SJSA1 (cell line): ENCODE results near the gene FAR2. TPM values are rescaled to one million over a fixed set of nuclear protein-coding genes. Genes with fewer than 3 reads are reported as not detected.

ENCODE experiments used
- DNase-seq, 2 experiments: peaks; one replicate each; pipeline ENCODE4 v3.0.0-alpha.2; 2015 to 2020; ENCODE audit warnings: low spot score in 2 of 2, low read depth in 1 of 2
- H3K27ac ChIP-seq: fragments of 250-450 bp; sonication (Bioruptor Pico); 2 replicates; pipeline ENCODE4 v1.5.1; 2020; ENCODE audit warnings: mild to moderate bottlenecking, moderate library complexity
- H3K27me3 ChIP-seq: fragments of 250-450 bp; sonication (Bioruptor Pico); replicated peaks from 2 replicates; pipeline ENCODE4 v1.5.1; 2020; ENCODE audit warnings: mild to moderate bottlenecking, moderate library complexity
- H3K36me3 ChIP-seq: fragments of 250-450 bp; sonication (Bioruptor Pico); 2 replicates; pipeline ENCODE4 v1.5.1; 2020; ENCODE audit warnings: mild to moderate bottlenecking
- H3K4me1 ChIP-seq: fragments of 250-450 bp; sonication (Bioruptor Pico); replicated peaks from 2 replicates; pipeline ENCODE4 v1.6.1; 2021; ENCODE audit warnings: mild to moderate bottlenecking
- H3K4me3 ChIP-seq: fragments of 250-450 bp; sonication (Bioruptor Pico); 2 replicates; pipeline ENCODE4 v1.5.1; 2020; ENCODE audit warnings: mild to moderate bottlenecking
- H3K9me3 ChIP-seq: fragments of 250-450 bp; sonication (Bioruptor Pico); replicated peaks from 2 replicates; pipeline ENCODE4 v1.5.1; 2020; ENCODE audit warnings: mild to moderate bottlenecking
- total RNA-seq: library from RNA; depleted of rRNA; stranded (reverse); fragments of >200 nt; shearing (Covaris generic); gene quantifications from 2 replicates; pipeline ENCODE4 v1.2.3, GENCODE V29; 2014

Gene FAR2
- total RNA-seq, 1 experiment from 2014 or later: 1.7 TPM

DNA sequence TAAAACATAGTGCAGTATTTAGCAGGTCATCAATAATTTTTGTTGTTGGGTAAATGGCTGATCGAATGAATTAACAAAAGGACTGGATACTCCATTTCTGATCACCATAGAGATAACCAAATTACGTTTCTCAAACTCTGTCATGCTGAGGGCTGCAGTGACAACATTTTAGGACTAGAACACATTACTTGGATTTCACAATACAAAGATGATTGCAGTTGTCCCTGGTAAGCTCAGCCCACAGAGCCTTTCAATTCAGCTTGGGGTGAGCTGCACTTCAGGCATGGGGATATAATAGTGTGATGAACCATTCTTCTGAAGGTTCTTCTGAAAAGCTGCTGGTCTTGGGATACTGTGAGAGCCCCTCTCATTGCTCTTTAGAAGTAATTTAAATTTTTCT, 74.3 kb downstream of the FAR2 start:
- Histone ChIP-seq H3K9me3 (no peaks in the 10 kb centered on the region), H3K27me3 (0 out of 2 replicates have a peak, but pooled peaks cover 3% of the 10 kb centered on the region), H3K36me3 (no peaks in the 10 kb centered on the region), H3K4me3 (no peak overlapping the region), H3K27ac (no peak overlapping the region), H3K4me1 (no peaks in the 10 kb centered on the region)
- no peak for DNase-seq

DNA sequence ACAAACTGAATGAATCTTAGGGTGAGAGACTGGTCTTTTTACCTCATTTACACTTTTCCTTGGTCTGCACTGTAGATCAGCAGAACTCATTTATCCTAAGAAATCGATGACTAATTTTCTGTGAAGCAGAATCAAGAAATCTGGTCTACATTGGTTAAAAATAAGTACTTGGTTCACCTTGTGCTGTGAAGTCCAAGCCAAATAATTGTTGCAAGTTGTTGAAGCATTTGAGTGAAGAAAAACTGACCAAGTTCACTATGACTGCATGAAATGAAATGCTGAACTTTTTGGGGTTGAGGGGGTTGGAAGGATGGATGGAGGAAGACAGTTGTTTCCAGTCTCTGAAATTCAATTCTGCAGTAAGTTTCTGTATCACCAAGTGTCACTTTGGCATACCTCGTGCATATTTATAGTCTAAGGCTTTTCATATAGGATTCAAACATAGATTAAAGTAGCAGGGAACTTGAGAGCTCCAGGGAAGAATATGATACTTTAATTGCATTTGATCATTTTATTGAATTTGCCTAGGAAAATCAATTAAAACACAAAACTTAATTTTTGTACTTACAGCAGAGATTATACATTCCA, 75.0 kb downstream of the FAR2 start:
- Histone ChIP-seq H3K27ac (no peak overlapping the region), H3K36me3 (no peaks in the 10 kb centered on the region), H3K4me1 (no peaks in the 10 kb centered on the region), H3K27me3 (0 out of 2 replicates have a peak, but pooled peaks cover 3% of the 10 kb centered on the region), H3K4me3 (no peak overlapping the region), H3K9me3 (no peaks in the 10 kb centered on the region)
- no peak for DNase-seq

GRCh38 chr12:29224572-29224971, 75.5 kb downstream of the FAR2 start:
- no peaks in the 10 kb centered on the region for H3K9me3 ChIP-seq
- 0 out of 2 replicates have a peak, but pooled peaks cover 3% of the 10 kb centered on the region for H3K27me3 ChIP-seq
- H3K4me3 ChIP-seq: no peak overlapping the region
- no peak for DNase-seq
- no peak overlapping the region for H3K27ac ChIP-seq
- no peaks in the 10 kb centered on the region for H3K36me3 ChIP-seq
- H3K4me1 ChIP-seq: no peaks in the 10 kb centered on the region

- Histone ChIP-seq H3K27ac (no peak overlapping the region), H3K36me3 (no peaks in the 10 kb centered on the region), H3K4me3 (no peak overlapping the region), H3K27me3 (0 out of 2 replicates have a peak, but pooled peaks cover 3% of the 10 kb centered on the region), H3K9me3 (no peaks in the 10 kb centered on the region), H3K4me1 (no peaks in the 10 kb centered on the region)
- no peak for DNase-seq
These were observed 76.8 kb downstream of the FAR2 start for GRCh38 chr12:29225834-29226233.

- H3K9me3 ChIP-seq: no peaks in the 10 kb centered on the region
- H3K4me3 ChIP-seq: no peak overlapping the region
- H3K4me1 ChIP-seq: no peaks in the 10 kb centered on the region
- no peaks in the 10 kb centered on the region for H3K36me3 ChIP-seq
- no peak for DNase-seq
- no peak overlapping the region for H3K27ac ChIP-seq
- H3K27me3 ChIP-seq: 0 out of 2 replicates have a peak, but pooled peaks cover 3% of the 10 kb centered on the region
These were observed 77.5 kb downstream of the FAR2 start for GRCh38 chr12:29226616-29227015.

GRCh38 chr12:29228474-29229157, 79.5 kb downstream of the FAR2 start:
- H3K36me3 ChIP-seq: no peaks in the 10 kb centered on the region
- H3K4me1 ChIP-seq: no peaks in the 10 kb centered on the region
- H3K4me3 ChIP-seq: no peak overlapping the region
- H3K27me3 ChIP-seq: 0 out of 2 replicates have a peak, but pooled peaks cover 3% of the 10 kb centered on the region
- no peak for DNase-seq
- H3K27ac ChIP-seq: no peak overlapping the region
- H3K9me3 ChIP-seq: no peaks in the 10 kb centered on the region

GRCh38 chr12:29229158-29229505, 80.1 kb downstream of the FAR2 start:
- H3K4me3 ChIP-seq: no peak overlapping the region
- no peaks in the 10 kb centered on the region for H3K9me3 ChIP-seq
- DNase-seq: no peak
- H3K4me1 ChIP-seq: no peaks in the 10 kb centered on the region
- no peaks in the 10 kb centered on the region for H3K27me3 ChIP-seq
- no peak overlapping the region for H3K27ac ChIP-seq
- H3K36me3 ChIP-seq: no peaks in the 10 kb centered on the region

GRCh38 chr12:29229937-29230336, 80.9 kb downstream of the FAR2 start:
- H3K27ac ChIP-seq: no peak overlapping the region
- H3K4me1 ChIP-seq: no peaks in the 10 kb centered on the region
- H3K27me3 ChIP-seq: no peaks in the 10 kb centered on the region
- H3K36me3 ChIP-seq: no peaks in the 10 kb centered on the region
- DNase-seq: no peak
- H3K9me3 ChIP-seq: no peaks in the 10 kb centered on the region
- H3K4me3 ChIP-seq: no peak overlapping the region

DNA sequence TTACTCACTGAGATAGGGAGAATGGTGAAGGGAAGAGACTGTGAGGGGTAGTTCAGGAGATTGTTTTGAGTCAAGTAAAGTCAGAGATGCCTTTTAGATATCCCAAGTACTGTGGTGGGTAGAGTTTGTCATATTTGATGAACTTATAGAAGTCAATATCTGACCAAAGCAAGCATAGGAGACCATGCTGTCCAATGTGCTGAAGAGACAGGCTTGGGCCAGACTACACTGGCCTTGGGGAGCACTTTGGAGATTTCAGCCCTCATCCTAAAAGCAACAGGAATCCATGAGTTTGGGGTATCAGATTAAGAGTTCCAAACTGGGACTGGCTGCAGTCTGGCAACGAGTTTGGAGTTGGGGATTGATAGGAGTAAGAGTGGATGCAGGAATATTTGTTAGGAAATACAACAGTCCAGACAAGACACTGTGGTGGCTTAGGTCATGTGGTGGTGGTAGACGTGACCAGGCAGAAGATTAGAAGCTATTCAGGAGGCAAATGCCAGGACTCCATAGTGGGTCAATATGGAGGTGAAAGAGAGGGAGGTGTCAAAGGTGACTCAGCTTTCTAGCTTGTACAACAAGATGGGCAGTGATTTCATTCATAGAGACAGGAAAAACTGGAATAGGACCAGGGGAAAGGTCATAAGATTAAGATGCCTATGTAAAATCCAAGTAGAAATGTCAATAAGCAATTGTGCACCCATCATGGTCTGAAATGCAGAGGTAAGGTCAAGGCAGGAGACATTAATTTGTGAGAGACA, 81.9 kb downstream of the FAR2 start:
- no peaks in the 10 kb centered on the region for H3K9me3 ChIP-seq
- no peaks in the 10 kb centered on the region for H3K27me3 ChIP-seq
- no peak overlapping the region for H3K27ac ChIP-seq
- no peak overlapping the region for H3K4me3 ChIP-seq
- H3K4me1 ChIP-seq: no peaks in the 10 kb centered on the region
- no peak for DNase-seq
- H3K36me3 ChIP-seq: no peaks in the 10 kb centered on the region

DNA sequence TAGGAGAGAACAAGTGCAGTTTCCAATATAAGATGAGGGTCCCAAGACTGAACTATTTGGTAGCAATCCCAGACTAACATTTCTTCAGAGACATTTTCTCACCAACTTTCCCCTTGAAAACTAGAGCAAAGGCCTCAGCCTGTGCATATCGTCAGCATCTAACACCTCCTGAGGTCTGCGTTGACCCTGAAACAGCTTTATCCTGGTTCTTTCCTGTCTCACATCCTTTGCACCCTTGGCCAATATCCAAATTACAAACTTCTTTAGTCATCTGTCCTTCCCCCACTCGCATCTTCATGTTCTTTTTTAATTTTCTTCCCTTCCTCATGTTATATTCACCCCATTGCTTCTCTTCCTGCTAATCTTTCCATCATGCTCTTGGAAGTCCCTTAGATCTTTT, 83.0 kb downstream of the FAR2 start:
- Histone ChIP-seq H3K36me3 (no peaks in the 10 kb centered on the region), H3K27me3 (no peaks in the 10 kb centered on the region), H3K4me1 (no peaks in the 10 kb centered on the region), H3K9me3 (no peaks in the 10 kb centered on the region), H3K4me3 (no peak overlapping the region), H3K27ac (no peak overlapping the region)
- DNase-seq: no peak

DNA sequence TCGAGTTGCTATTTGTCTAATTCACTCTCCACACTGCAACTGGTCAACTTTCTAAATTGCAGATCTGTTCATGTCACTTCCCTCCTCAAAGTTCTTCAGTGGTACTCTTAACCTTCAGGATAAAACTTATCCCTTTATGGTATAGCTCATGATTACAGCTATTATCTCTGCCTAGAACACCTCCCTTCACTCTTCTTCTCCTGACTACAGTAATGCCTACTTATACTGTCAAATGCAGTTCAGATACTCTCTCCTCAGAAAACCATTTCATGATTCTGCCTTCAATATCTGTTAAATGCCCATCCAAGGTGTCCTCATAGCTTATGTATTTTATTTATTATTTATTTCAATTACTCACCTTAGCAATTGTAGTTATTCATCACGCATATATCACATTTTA, 85.5 kb downstream of the FAR2 start:
- no peaks in the 10 kb centered on the region for H3K9me3 ChIP-seq
- H3K4me3 ChIP-seq: no peak overlapping the region
- no peaks in the 10 kb centered on the region for H3K4me1 ChIP-seq
- no peak overlapping the region for H3K27ac ChIP-seq
- no peaks in the 10 kb centered on the region for H3K36me3 ChIP-seq
- DNase-seq: no peak
- H3K27me3 ChIP-seq: no peaks in the 10 kb centered on the region

DNA sequence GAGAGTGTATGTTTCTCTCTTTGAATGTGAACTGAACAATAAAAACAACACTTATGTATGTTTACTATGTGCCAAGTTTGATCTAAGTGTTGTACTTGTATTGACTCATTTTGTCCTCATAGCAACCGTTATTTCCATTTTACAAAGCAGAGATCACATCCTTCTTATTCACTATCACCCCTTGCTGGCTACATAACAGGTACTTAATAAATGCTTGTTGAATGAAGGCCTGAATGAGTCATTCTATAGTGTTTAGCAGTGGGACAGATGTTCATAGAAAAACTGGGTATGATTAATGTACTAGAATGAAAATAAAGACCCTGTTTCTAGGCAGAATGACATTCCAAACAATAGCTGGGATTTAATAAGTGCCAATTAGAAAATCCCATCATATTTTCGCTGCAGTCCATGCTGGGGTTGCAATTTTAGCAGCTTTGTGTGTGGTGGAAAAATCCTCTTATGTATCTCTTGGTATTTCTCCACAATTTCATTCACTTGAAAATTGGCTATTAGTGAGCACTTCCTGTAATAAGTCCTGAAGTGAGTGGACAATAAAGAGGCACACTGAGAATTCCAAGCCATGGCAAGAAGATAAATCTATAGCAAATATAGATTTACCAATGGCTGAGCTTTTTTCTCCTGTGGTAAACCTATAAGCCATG, 86.0 kb downstream of the FAR2 start:
- Histone ChIP-seq H3K36me3 (no peaks in the 10 kb centered on the region), H3K4me1 (no peaks in the 10 kb centered on the region), H3K9me3 (no peaks in the 10 kb centered on the region), H3K4me3 (no peak overlapping the region), H3K27me3 (no peaks in the 10 kb centered on the region), H3K27ac (no peak overlapping the region)
- DNase-seq: no peak

DNA sequence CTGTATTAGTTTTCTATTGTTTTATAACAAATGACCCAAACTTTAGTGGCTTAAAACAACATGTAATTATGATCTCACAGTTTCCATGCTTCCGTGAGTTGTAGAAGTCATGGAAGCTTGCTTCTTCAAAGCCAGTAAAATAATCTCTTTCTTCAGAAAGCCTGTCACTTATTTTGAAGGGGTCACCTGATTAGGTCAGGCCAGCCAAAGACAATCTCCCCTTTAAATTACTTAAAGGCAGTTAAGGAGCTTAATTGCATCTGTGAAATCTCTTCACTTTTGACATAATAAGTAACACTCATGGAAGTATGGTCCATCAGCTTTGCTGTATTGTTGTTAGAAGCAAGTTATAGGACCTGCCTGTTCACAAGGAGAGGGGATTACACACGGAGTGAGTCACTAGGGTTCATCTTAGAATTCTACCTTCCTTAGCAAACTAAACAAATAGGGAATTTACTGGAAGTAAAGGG, 89.8 kb downstream of the FAR2 start:
- Histone ChIP-seq H3K4me1 (no peaks in the 10 kb centered on the region), H3K9me3 (no peaks in the 10 kb centered on the region), H3K27ac (no peak overlapping the region), H3K27me3 (no peaks in the 10 kb centered on the region), H3K36me3 (no peaks in the 10 kb centered on the region), H3K4me3 (no peak overlapping the region)
- DNase-seq: no peak

- H3K36me3 ChIP-seq: no peaks in the 10 kb centered on the region
- H3K4me1 ChIP-seq: no peaks in the 10 kb centered on the region
- no peak for DNase-seq
- no peaks in the 10 kb centered on the region for H3K9me3 ChIP-seq
- H3K4me3 ChIP-seq: no peak overlapping the region
- H3K27me3 ChIP-seq: no peaks in the 10 kb centered on the region
- no peak overlapping the region for H3K27ac ChIP-seq
These were observed 90.3 kb downstream of the FAR2 start for GRCh38 chr12:29239336-29239735.
